HepG2 (cell line): Measurements from ENCODE around the gene EPB41L2. TPM values are rescaled to one million over a fixed set of nuclear protein-coding genes. Genes with fewer than 3 reads are reported as not detected.

Experiments used
- ATAC-seq: fragments of 200-7000 bp; cut with Tn5 transposase; 3 replicates; pipeline ENCODE4 v1.9.1; 2020; ENCODE audit warnings: mild to moderate bottlenecking, moderate library complexity
- BruUV-seq: library from RNA; stranded (reverse); fragments of 400-500 nt; replicated peaks from 2 replicates; lab custom pipeline; 2021; lab: Mats Ljungman, UMichigan
- CTCF ChIA-PET: fragments of 300-600 bp; formaldehyde crosslinking; extraction: SDS; loops from one replicate; lab custom pipeline; 2021; ENCODE audit warnings: low total read pairs, inconsistent platforms, low intra/inter-chr PET ratio; lab: Yijun Ruan, JAX
- POLR2A ChIA-PET: fragments of 350-600 bp; sonication (Branson Sonifier 250); formaldehyde crosslinking; loops from one replicate; lab custom pipeline; 2020; ENCODE audit warnings: antibody characterized with exemption, inconsistent platforms; lab: Yijun Ruan, JAX
- DNase-seq: peaks from one replicate; pipeline ENCODE4 v3.0.0-alpha.2; 2015; ENCODE audit warnings: low spot score
- FAIRE-seq: peaks from 3 replicates; lab custom pipeline; 2011; peaks lifted over from hg19 to GRCh38; lab: Jason Lieb, UNC
- H2AFZ ChIP-seq: one replicate; pipeline ENCODE4 v1.6.1; 2011; ENCODE audit warnings: low read length, inconsistent platforms
- H3K27ac ChIP-seq: fragments of 300-600 bp; 3 replicates; pipeline ENCODE4 v1.8.0; 2011; ENCODE audit warnings: mixed run types, mild to moderate bottlenecking, mixed read lengths, low read length, inconsistent platforms; ENCODE audit not compliant: insufficient read depth; ENCODE audit errors: extremely low read length
- H3K27me3 ChIP-seq, 2 experiments: fragments of 200-600 bp in 1 of 2; 2 replicates in 1 of 2; 3 replicates in 1 of 2; pipeline versions ENCODE4 v1.6.0 to v1.8.0; 2011; ENCODE audit warnings: low read length in 2 of 2, mild to moderate bottlenecking in 2 of 2, moderate library complexity in 2 of 2, inconsistent platforms in 1 of 2; ENCODE audit not compliant: insufficient read depth in 2 of 2, control insufficient read depth in 1 of 2
- H3K36me3 ChIP-seq, 2 experiments: fragments of 200-600 bp in 1 of 2; replicated peaks in 1 of 2; 2 replicates in 1 of 2; 3 replicates in 1 of 2; pipeline versions ENCODE4 v1.5.1 to v1.8.0; 2011; ENCODE audit warnings: low read length in 2 of 2, inconsistent platforms in 1 of 2; ENCODE audit not compliant: insufficient read depth in 2 of 2, control insufficient read depth in 1 of 2
- H3K4me1 ChIP-seq: 2 replicates; pipeline ENCODE4 v1.5.1; 2012; ENCODE audit warnings: low read length, inconsistent platforms; ENCODE audit not compliant: insufficient read depth
- H3K4me2 ChIP-seq: 2 replicates; pipeline ENCODE4 v1.6.0; 2011; ENCODE audit warnings: low read depth, low read length, inconsistent platforms
- H3K4me3 ChIP-seq, 3 experiments: fragments of 200-600 bp in 1 of 3; sonication (generic), shearing (Covaris generic) in 1 of 3; replicated peaks in 1 of 3; 2 replicates each; pipeline ENCODE4 v1.5.1; 2011 to 2016; ENCODE audit warnings: low read length in 3 of 3, inconsistent platforms in 2 of 3, low read depth in 2 of 3, mild to moderate bottlenecking in 2 of 3, control low read depth in 1 of 3, mixed read lengths in 1 of 3; ENCODE audit not compliant: insufficient read depth in 1 of 3
- H3K79me2 ChIP-seq: one replicate; pipeline ENCODE4 v1.6.1; 2011; ENCODE audit warnings: low read length, inconsistent platforms; ENCODE audit not compliant: insufficient read depth
- H3K9ac ChIP-seq: 2 replicates; pipeline ENCODE4 v1.6.0; 2011; ENCODE audit warnings: mild to moderate bottlenecking, low read depth, low read length, inconsistent platforms; ENCODE audit not compliant: insufficient read depth
- H3K9me3 ChIP-seq: 2 replicates; pipeline ENCODE4 v1.5.1; 2012; ENCODE audit warnings: mild to moderate bottlenecking, low read length
- H4K20me1 ChIP-seq: 2 replicates; pipeline ENCODE4 v1.6.0; 2011; ENCODE audit warnings: inconsistent platforms, mild to moderate bottlenecking, low read length, moderate library complexity; ENCODE audit not compliant: insufficient read depth
- KDM4B ChIP-seq: sonication (generic); formaldehyde crosslinking; IDR thresholded peaks from 2 replicates; pipeline ENCODE4 v1.4.0; 2020; ENCODE audit warnings: missing genetic modification reagents
- KLF16 ChIP-seq, 2 experiments: sonication (generic) in 1 of 2; formaldehyde crosslinking in 1 of 2; IDR thresholded peaks; 2 replicates each; pipeline versions ENCODE4 v1.6.1 to v1.8.0; 2016 to 2023; ENCODE audit warnings: missing genetic modification reagents in 2 of 2, missing compliant biosample characterization in 1 of 2
- NFIC ChIP-seq: IDR thresholded peaks from 2 replicates; pipeline ENCODE4 v1.6.1; 2012; ENCODE audit warnings: mild to moderate bottlenecking, low read length, inconsistent platforms
- RORA ChIP-seq: sonication (generic); formaldehyde crosslinking; IDR thresholded peaks from 2 replicates; pipeline ENCODE4 v1.5.0; 2020; ENCODE audit warnings: mild to moderate bottlenecking, missing genetic modification reagents, moderate library complexity
- SOX13 ChIP-seq, 3 experiments: fragments of 450-650 bp in 1 of 3; sonication (generic) in 1 of 3; formaldehyde crosslinking in 1 of 3; IDR thresholded peaks in 2 of 3; conservative IDR thresholded peaks in 1 of 3; 2 replicates each; pipeline versions ENCODE4 v1.5.0 to v1.6.1; 2016 to 2020; ENCODE audit warnings: antibody characterized with exemption in 1 of 3, mild to moderate bottlenecking in 1 of 3, missing compliant biosample characterization in 1 of 3, missing genetic modification reagents in 1 of 3, moderate library complexity in 1 of 3
- SOX5 ChIP-seq: IDR thresholded peaks from 2 replicates; pipeline ENCODE4 v1.6.1; 2016; ENCODE audit warnings: borderline replicate concordance
- SP2 ChIP-seq: sonication (generic); formaldehyde crosslinking; IDR thresholded peaks from 2 replicates; pipeline ENCODE4 v1.5.1; 2020; ENCODE audit warnings: mild to moderate bottlenecking, missing genetic modification reagents
- TCF12 ChIP-seq, 2 experiments: fragments of 450-650 bp in 1 of 2; sonication (generic) in 1 of 2; formaldehyde crosslinking in 1 of 2; IDR thresholded peaks; 2 replicates each; pipeline versions ENCODE4 v1.6.1 to v1.8.0; 2017 to 2022; ENCODE audit warnings: antibody characterized with exemption in 1 of 2, mild to moderate bottlenecking in 1 of 2, missing genetic modification reagents in 1 of 2, moderate library complexity in 1 of 2
- ZNF17 ChIP-seq: sonication (generic); formaldehyde crosslinking; IDR thresholded peaks from 2 replicates; pipeline ENCODE4 v1.5.0; 2020; ENCODE audit warnings: mild to moderate bottlenecking, missing genetic modification reagents
- ZNF292 ChIP-seq: sonication (generic); formaldehyde crosslinking; IDR thresholded peaks from 2 replicates; pipeline ENCODE4 v1.8.1; 2022; ENCODE audit warnings: mild to moderate bottlenecking, low read depth, missing genetic modification reagents, borderline replicate concordance
- WGBS: methylation state at CpG from one replicate; pipeline ENCODE4 v1.1.6; 2017; ENCODE audit warnings: low lambda C conversion rate; 5-methylcytosine and 5-hydroxymethylcytosine counted together
- in situ Hi-C: cut with HindIII; loops from 2 replicates; pipeline ENCODE4 v1.10.0; 2017; ENCODE audit warnings: low pct_unique_long_range_greater_than_20kb; ENCODE audit not compliant: extremely low pct_ligation_motif_present
- intact Hi-C: fragments of 100-400 bp; cut with micrococcal nuclease; formaldehyde crosslinking; loops from one replicate; pipeline ENCODE4 v1.10.0; 2022; ENCODE audit not compliant: unreplicated experiment
- polyA plus RNA-seq, 8 experiments: library from polyadenylated mRNA; depleted of rRNA in 3 of 8; stranded (reverse) in 7 of 8; unstranded in 1 of 8; fragments of >200 nt; fragmentation: Illumina TruSeq in 4 of 8; extraction: Trizol in 4 of 8; gene quantifications; 2 replicates each; pipeline versions ENCODE4 v1.2.1 to v1.2.3, GENCODE V29; 2011 to 2016; ENCODE audit warnings: low read depth in 4 of 8, missing spikeins in 1 of 8, mixed read lengths in 1 of 8; ENCODE audit not compliant: insufficient read depth in 1 of 8
- total RNA-seq, 5 experiments: library from RNA; depleted of rRNA; stranded (reverse); fragments of >200 nt; fragmentation: Illumina TruSeq; extraction: Trizol; gene quantifications; 2 replicates each; pipeline ENCODE4 v1.2.3, GENCODE V29; 2016; ENCODE audit warnings: low read depth in 1 of 5
- TF ChIP-seq, protein P1 (sequence below): sonication (generic); formaldehyde crosslinking; IDR thresholded peaks from 2 replicates; pipeline ENCODE4 v1.9.0; 2022; ENCODE audit warnings: low read depth, missing genetic modification reagents
- TF ChIP-seq, protein P2 (sequence below): fragments of 450-650 bp; IDR thresholded peaks from 2 replicates; pipeline ENCODE4 v1.6.1; 2016
- TF ChIP-seq, protein P3 (sequence below): sonication (generic); formaldehyde crosslinking; IDR thresholded peaks from 2 replicates; pipeline ENCODE4 v1.4.0; 2020; ENCODE audit warnings: missing genetic modification reagents

EPB41L2 gene
- total and polyA plus RNA-seq, 2 of the 13 experiments (the other 11 are each of a cell fraction or from before 2014, with no cell fraction given) = 41.7 to 56.4 TPM

DNA sequence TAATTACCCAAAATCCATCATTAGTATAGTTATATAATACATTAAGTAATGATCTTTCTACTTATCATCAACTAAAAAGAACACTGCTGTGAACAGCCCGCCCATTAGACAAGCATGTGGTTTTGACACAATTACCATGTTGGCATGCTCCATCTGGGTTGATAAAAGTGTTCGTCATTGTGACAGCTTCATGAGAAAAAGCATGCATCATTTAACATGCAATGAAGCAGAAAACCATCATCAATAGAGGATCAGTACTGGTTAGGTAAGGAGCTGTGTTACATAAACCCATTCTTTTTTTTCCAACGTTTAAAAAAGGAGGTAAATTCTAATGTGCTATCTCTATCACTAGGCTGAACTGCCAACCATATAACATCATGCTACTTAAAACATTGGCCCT is 101.9 kb downstream of the EPB41L2 start:
- CTCF ChIA-PET = no interaction called here
- POLR2A ChIA-PET = no interaction called here
- no peaks in the 10 kb centered on the region for H3K9me3 ChIP-seq
- FAIRE-seq = no peak
- no peak overlapping the region for H3K27ac ChIP-seq
- H3K79me2 ChIP-seq = peaks cover 62% of the 10 kb centered on the region
- H4K20me1 ChIP-seq = no peaks in the 10 kb centered on the region
- H3K36me3 ChIP-seq = peaks cover 2 to 3% of the 10 kb centered on the region in 2 experiments; a peak in 2 of 5 replicates
- no peak overlapping the region for H3K4me3 ChIP-seq
- no peaks in the 10 kb centered on the region for H3K27me3 ChIP-seq
- H3K4me1 ChIP-seq = no peaks in the 10 kb centered on the region; the same call in 1 of the 2 replicates
- intact Hi-C loops (no loop called here), in situ Hi-C loops (no loop called here)
- no peak overlapping the region for H3K9ac ChIP-seq
- no peak for ATAC-seq
- 80% methylated on average over 3 of the region's 3 CpGs for WGBS
- TF ChIP-seq TCF12 (IDR thresholded peaks at IDR 0.05) = no peak
- TF ChIP-seq TCF12 (CRISPR knock-in tag; IDR thresholded peaks at IDR 0.05) = no peak
- TF ChIP-seq ZNF17 (CRISPR knock-in tag) = no peak
- TF ChIP-seq, protein P1, sequence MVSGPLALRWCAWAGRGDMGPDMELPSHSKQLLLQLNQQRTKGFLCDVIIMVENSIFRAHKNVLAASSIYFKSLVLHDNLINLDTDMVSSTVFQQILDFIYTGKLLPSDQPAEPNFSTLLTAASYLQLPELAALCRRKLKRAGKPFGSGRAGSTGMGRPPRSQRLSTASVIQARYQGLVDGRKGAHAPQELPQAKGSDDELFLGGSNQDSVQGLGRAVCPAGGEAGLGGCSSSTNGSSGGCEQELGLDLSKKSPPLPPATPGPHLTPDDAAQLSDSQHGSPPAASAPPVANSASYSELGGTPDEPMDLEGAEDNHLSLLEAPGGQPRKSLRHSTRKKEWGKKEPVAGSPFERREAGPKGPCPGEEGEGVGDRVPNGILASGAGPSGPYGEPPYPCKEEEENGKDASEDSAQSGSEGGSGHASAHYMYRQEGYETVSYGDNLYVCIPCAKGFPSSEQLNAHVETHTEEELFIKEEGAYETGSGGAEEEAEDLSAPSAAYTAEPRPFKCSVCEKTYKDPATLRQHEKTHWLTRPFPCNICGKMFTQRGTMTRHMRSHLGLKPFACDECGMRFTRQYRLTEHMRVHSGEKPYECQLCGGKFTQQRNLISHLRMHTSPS (CRISPR knock-in tag) = no peak
- no peak for TF ChIP-seq KLF16 (CRISPR knock-in tag; IDR thresholded peaks at IDR 0.05)
- TF ChIP-seq, protein P2, sequence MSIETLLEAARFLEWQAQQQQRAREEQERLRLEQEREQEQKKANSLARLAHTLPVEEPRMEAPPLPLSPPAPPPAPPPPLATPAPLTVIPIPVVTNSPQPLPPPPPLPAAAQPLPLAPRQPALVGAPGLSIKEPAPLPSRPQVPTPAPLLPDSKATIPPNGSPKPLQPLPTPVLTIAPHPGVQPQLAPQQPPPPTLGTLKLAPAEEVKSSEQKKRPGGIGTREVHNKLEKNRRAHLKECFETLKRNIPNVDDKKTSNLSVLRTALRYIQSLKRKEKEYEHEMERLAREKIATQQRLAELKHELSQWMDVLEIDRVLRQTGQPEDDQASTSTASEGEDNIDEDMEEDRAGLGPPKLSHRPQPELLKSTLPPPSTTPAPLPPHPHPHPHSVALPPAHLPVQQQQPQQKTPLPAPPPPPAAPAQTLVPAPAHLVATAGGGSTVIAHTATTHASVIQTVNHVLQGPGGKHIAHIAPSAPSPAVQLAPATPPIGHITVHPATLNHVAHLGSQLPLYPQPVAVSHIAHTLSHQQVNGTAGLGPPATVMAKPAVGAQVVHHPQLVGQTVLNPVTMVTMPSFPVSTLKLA = no peak
- TF ChIP-seq SOX13 (IDR thresholded peaks at IDR 0.05) = no peak
- TF ChIP-seq SOX13 (CRISPR knock-in tag; conservative IDR thresholded peaks at IDR 0.05 in 1 of 2, IDR thresholded peaks at IDR 0.05 in 1 of 2) = no peak
- TF ChIP-seq, protein P3, sequence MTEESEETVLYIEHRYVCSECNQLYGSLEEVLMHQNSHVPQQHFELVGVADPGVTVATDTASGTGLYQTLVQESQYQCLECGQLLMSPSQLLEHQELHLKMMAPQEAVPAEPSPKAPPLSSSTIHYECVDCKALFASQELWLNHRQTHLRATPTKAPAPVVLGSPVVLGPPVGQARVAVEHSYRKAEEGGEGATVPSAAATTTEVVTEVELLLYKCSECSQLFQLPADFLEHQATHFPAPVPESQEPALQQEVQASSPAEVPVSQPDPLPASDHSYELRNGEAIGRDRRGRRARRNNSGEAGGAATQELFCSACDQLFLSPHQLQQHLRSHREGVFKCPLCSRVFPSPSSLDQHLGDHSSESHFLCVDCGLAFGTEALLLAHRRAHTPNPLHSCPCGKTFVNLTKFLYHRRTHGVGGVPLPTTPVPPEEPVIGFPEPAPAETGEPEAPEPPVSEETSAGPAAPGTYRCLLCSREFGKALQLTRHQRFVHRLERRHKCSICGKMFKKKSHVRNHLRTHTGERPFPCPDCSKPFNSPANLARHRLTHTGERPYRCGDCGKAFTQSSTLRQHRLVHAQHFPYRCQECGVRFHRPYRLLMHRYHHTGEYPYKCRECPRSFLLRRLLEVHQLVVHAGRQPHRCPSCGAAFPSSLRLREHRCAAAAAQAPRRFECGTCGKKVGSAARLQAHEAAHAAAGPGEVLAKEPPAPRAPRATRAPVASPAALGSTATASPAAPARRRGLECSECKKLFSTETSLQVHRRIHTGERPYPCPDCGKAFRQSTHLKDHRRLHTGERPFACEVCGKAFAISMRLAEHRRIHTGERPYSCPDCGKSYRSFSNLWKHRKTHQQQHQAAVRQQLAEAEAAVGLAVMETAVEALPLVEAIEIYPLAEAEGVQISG (CRISPR knock-in tag) = no peak
- TF ChIP-seq NFIC = no peak
- TF ChIP-seq SP2 (CRISPR knock-in tag) = no peak
- no peak for TF ChIP-seq SOX5 (CRISPR knock-in tag)
- no peak for TF ChIP-seq RORA (CRISPR knock-in tag)
- TF ChIP-seq KDM4B (CRISPR knock-in tag) = no peak
- TF ChIP-seq ZNF292 (CRISPR knock-in tag) = no peak
- no peak for DNase-seq
- no TSS peak for BruUV-seq
- no peak overlapping the region for H3K4me2 ChIP-seq
- H2AFZ ChIP-seq = no peak overlapping the region
